GM12801 (cell line): ENCODE results near the gene CLN3.

Experiments used
- CTCF ChIP-seq: IDR thresholded peaks from one replicate; pipeline ENCODE4 v1.5.1; 2011; ENCODE audit warnings: control low read depth; ENCODE audit not compliant: insufficient read length; ENCODE audit errors: extremely low read depth

CLN3 gene

GRCh38 chr16:28494121-28494851 lies 2.4 kb upstream of the CLN3 start, which contains the start of gene APOBR:
Gene APOBR, plus strand, starts transcription at chr16:28494643. Its CDS starts 39 bp downstream, at chr16:28494682.
- no peak for TF ChIP-seq CTCF

GRCh38 chr16:28492511-28492910 lies 637 bp upstream of the CLN3 start:
- TF ChIP-seq CTCF: no peak

- no peak for TF ChIP-seq CTCF
Measured at GRCh38 chr16:28491230-28491969, 474 bp downstream of the CLN3 start.

- TF ChIP-seq CTCF: no peak
Measured at GRCh38 chr16:28486266-28486665, 5.6 kb downstream of the CLN3 start.

GRCh38 chr16:28482026-28482425 lies 9.8 kb downstream of the CLN3 start:
- TF ChIP-seq CTCF: no peak

- TF ChIP-seq CTCF: no peak
Measured at GRCh38 chr16:28478506-28479180, 13.2 kb downstream of the CLN3 start.

- no peak for TF ChIP-seq CTCF
Measured at GRCh38 chr16:28477311-28477920, 14.5 kb downstream of the CLN3 start.
